Measurements from ENCODE around the gene PHYHD1.
"Not testable (repeated sequence)": the region's sequence is repeated elsewhere in the genome, so short reads cannot be mapped to it uniquely, and the experiment has no call there.

The PHYHD1 gene

GRCh38 chr9:128927731-128928411, 7.1 kb downstream of the PHYHD1 start:
- DNase-seq, result peak; percentile 35 to 70

- DNase-seq, result no peak
Observed at GRCh38 chr9:128928624-128929023, 7.8 kb downstream of the PHYHD1 start.

- no peak for DNase-seq
Observed at GRCh38 chr9:128929560-128929959, 8.8 kb downstream of the PHYHD1 start.

- DNase-seq, result no peak
Observed at GRCh38 chr9:128933731-128934130, 12.9 kb downstream of the PHYHD1 start.

GRCh38 chr9:128936171-128936865, 15.5 kb downstream of the PHYHD1 start:
- no peak for DNase-seq

- DNase-seq, result no peak
Observed at GRCh38 chr9:128937310-128938165, 16.8 kb downstream of the PHYHD1 start.

GRCh38 chr9:128940271-128940921, 19.6 kb downstream of the PHYHD1 start:
- no peak for DNase-seq

GRCh38 chr9:128940946-128941755, 20.4 kb downstream of the PHYHD1 start:
- DNase-seq, result no peak

- no peak for DNase-seq
Observed at GRCh38 chr9:128943832-128944620, 23.2 kb downstream of the PHYHD1 start.

- not testable (repeated sequence) for DNase-seq
Observed at GRCh38 chr9:128944966-128945365, 24.2 kb downstream of the PHYHD1 start.

- DNase-seq, result no peak
Observed at GRCh38 chr9:128945798-128946501, 25.2 kb downstream of the PHYHD1 start.

GRCh38 chr9:128946571-128947276, 25.9 kb downstream of the PHYHD1 start:
- DNase-seq, result peak; percentile 8 to 11

- DNase-seq, result no peak
Observed at GRCh38 chr9:128947277-128947526, 26.4 kb downstream of the PHYHD1 start.

- peak; percentile 77 to 90 for DNase-seq
Observed at GRCh38 chr9:128947527-128948301, 26.9 kb downstream of the PHYHD1 start, which contains the start of the genes DOLK and NUP188. TSS of gene DOLK (minus strand) at chr9:128947603. CDS start at chr9:128947303, 300 bp downstream. TSS of gene NUP188 (plus strand) at chr9:128947699. CDS start at chr9:128947720, 21 bp downstream.

- not testable (repeated sequence) for DNase-seq
Observed at GRCh38 chr9:128961403-128961802, 40.6 kb downstream of the PHYHD1 start.

- no peak for DNase-seq
Observed at GRCh38 chr9:128969491-128969890, 48.7 kb downstream of the PHYHD1 start.

- DNase-seq, result no peak
Observed at GRCh38 chr9:128972956-128973355, 52.2 kb downstream of the PHYHD1 start.

- no peak for DNase-seq
Observed at GRCh38 chr9:128979111-128979510, 58.3 kb downstream of the PHYHD1 start.

- no peak for DNase-seq
Observed at GRCh38 chr9:128983536-128983935, 62.8 kb downstream of the PHYHD1 start.

Measured in SHP77 (cell line).